ENCODE measurements around the gene CA10.

GRCh38 chr17:51799981-51800380, 358.5 kb downstream of the CA10 start:
- TF ChIP-seq POLR2AphosphoS5 (IDR thresholded peaks at IDR 0.05) (no peak), POLR2A (IDR thresholded peaks at IDR 0.05) (no peak), CTCF (IDR thresholded peaks at IDR 0.05) (no peak), EP300 (IDR thresholded peaks at IDR 0.05) (no peak)

All from sigmoid colon (tissue), 4 donors.